ENCODE results near the gene FILIP1L.

DNA sequence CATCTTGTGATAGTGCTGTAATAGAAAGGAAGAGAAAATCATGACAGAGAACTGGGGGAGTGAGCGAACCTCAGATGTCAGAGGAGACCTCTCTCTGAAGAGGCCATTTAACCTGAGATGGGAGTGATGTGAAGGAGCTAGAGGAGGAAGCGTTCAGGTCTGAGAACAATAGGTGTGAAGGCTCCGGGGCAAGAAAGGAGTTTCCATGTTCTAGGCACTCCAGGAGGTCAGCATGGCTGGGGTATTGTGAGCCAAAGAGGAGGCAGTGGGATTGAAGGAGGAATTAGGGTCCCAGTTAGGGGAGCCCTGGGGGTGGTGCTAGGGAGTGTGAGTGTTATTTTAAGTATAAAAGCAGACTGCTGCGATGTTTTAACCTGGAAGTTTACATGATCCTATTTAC, 8.8 kb upstream of the FILIP1L start:
- TF ChIP-seq POLR2A (IDR thresholded peaks at IDR 0.05) (no peak), EP300 (IDR thresholded peaks at IDR 0.05) (no peak), POLR2AphosphoS5 (IDR thresholded peaks at IDR 0.05) (no peak)
- TF ChIP-seq, protein P1, sequence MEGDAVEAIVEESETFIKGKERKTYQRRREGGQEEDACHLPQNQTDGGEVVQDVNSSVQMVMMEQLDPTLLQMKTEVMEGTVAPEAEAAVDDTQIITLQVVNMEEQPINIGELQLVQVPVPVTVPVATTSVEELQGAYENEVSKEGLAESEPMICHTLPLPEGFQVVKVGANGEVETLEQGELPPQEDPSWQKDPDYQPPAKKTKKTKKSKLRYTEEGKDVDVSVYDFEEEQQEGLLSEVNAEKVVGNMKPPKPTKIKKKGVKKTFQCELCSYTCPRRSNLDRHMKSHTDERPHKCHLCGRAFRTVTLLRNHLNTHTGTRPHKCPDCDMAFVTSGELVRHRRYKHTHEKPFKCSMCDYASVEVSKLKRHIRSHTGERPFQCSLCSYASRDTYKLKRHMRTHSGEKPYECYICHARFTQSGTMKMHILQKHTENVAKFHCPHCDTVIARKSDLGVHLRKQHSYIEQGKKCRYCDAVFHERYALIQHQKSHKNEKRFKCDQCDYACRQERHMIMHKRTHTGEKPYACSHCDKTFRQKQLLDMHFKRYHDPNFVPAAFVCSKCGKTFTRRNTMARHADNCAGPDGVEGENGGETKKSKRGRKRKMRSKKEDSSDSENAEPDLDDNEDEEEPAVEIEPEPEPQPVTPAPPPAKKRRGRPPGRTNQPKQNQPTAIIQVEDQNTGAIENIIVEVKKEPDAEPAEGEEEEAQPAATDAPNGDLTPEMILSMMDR (IDR thresholded peaks at IDR 0.05), result no peak
